Measurements from ENCODE around the gene SLC24A3.

- no peak for TF ChIP-seq BACH2 (CRISPR knock-in tag; IDR thresholded peaks at IDR 0.05; ENCODE audit: borderline replicate concordance)
- no peak for TF ChIP-seq PATZ1 (CRISPR knock-in tag; IDR thresholded peaks at IDR 0.05; ENCODE audit: borderline replicate concordance)
- TF ChIP-seq CREB5 (CRISPR knock-in tag; IDR thresholded peaks at IDR 0.05; ENCODE audit: low read depth) = no peak
- no peak for TF ChIP-seq RARB (CRISPR knock-in tag; IDR thresholded peaks at IDR 0.05)
- no peak for TF ChIP-seq ARNTL (CRISPR knock-in tag; IDR thresholded peaks at IDR 0.05; ENCODE audit: borderline replicate concordance, low read depth)
- no peak for TF ChIP-seq ZFP3 (CRISPR knock-in tag; IDR thresholded peaks at IDR 0.05)
- no peak for TF ChIP-seq ZNF565 (CRISPR knock-in tag; conservative IDR thresholded peaks at IDR 0.05; ENCODE audit: low read depth)
- TF ChIP-seq ZNF8 (CRISPR knock-in tag; IDR thresholded peaks at IDR 0.05) = no peak
- no peak for TF ChIP-seq ZC3H10 (CRISPR knock-in tag; IDR thresholded peaks at IDR 0.05)
- no peak for TF ChIP-seq ZNF70 (CRISPR knock-in tag; IDR thresholded peaks at IDR 0.05)
- no peak for TF ChIP-seq SNAI2 (CRISPR knock-in tag; IDR thresholded peaks at IDR 0.05)
- TF ChIP-seq PPARA (CRISPR knock-in tag; IDR thresholded peaks at IDR 0.05; ENCODE audit: borderline replicate concordance) = no peak
- no peak for TF ChIP-seq TOX (CRISPR knock-in tag; IDR thresholded peaks at IDR 0.05; ENCODE audit: borderline replicate concordance)
- no peak for TF ChIP-seq ZFP30 (CRISPR knock-in tag; IDR thresholded peaks at IDR 0.05)
These were observed 167.8 kb downstream of the SLC24A3 start for GRCh38 chr20:19380211-19380610.
